SK-N-SH (cell line): ENCODE results near the gene PLD1.

Source experiments
- CTCF ChIP-seq: fragments of 200-600 bp; sonication (generic); IDR thresholded peaks from 2 replicates; pipeline ENCODE4 v1.6.1; 2017; ENCODE audit warnings: antibody characterized with exemption, mild to moderate bottlenecking, moderate library complexity
- POLR2AphosphoS5 ChIP-seq: IDR thresholded peaks from 2 replicates; pipeline ENCODE4 v1.6.1; 2012; ENCODE audit warnings: low read depth, low read length
- TAF1 ChIP-seq: IDR thresholded peaks from 2 replicates; pipeline ENCODE4 v1.6.1; 2012; ENCODE audit warnings: low read depth, mild to moderate bottlenecking, low read length, moderate library complexity, borderline replicate concordance
- TEAD4 ChIP-seq: IDR thresholded peaks from 2 replicates; pipeline ENCODE4 v1.4.0; 2012; ENCODE audit warnings: mild to moderate bottlenecking, borderline replicate concordance; ENCODE audit not compliant: insufficient read depth

DNA sequence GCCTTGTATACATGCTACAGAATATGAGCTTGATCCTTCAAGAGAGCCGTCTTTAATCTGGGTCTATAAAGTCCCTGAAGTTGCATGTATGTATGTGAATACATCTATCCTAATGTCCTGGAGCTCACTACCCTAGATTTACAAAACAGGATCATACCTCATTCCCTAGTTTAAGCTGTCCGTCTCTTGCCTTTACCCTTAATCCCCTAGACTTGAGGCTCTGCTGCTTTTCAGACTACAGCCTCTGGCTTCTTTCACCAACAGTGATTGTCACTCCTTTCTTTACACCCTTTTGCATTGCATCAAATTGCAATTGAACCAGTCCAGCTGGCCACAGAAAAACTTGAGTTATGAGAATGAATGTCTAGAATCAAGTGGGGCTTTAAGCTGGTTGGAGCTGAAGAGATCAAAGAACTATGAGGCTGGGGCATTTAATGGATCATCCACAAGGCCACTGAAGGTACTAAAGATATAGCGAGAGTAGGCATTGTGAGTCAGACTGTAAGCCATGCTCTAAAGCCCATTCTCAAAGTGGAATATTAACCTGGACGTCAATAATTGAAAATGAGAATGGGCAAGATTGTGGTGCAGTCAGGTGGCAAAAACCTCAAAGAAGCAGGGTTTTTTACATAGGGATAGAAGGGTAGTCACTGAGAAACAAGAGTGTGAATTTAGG is 12.3 kb upstream of the PLD1 start:
- TF ChIP-seq TEAD4: no peak
- no peak for TF ChIP-seq CTCF
- no peak for TF ChIP-seq POLR2AphosphoS5
- TF ChIP-seq TAF1: no peak
